Fibroblast of lung (primary cell): Measurements from ENCODE around the gene PLEKHH3.

Experiments used
- CTCF ChIP-seq, 2 donors: IDR thresholded peaks in 1 of 2; conservative IDR thresholded peaks in 1 of 2; 1 replicate in 1 of 2; 2 replicates in 1 of 2; pipeline ENCODE4 v1.5.1; 2011 to 2012; ENCODE audit warnings: low read length in 2 of 2, control low read depth in 1 of 2, inconsistent platforms in 1 of 2, low read depth in 1 of 2, mild to moderate bottlenecking in 1 of 2
- EZH2 ChIP-seq: IDR thresholded peaks from 2 replicates; pipeline ENCODE4 v1.5.1; 2012; ENCODE audit warnings: low read length, control low read depth, mild to moderate bottlenecking; ENCODE audit errors: missing control alignments

GRCh38 chr17:42623732-42624596 lies 52.8 kb downstream of the PLEKHH3 start:
- TF ChIP-seq CTCF (conservative IDR thresholded peaks at IDR 0.05 in 1 of 2, IDR thresholded peaks at IDR 0.05 in 1 of 2; ENCODE audit: low read depth in 1 of 2, low read length in 2 of 2) (no peak), EZH2 (no peak)
